ENCODE results near the gene NRIP1. TPM values are rescaled to one million over a fixed set of nuclear protein-coding genes. Genes with fewer than 3 reads are reported as not detected.

The NRIP1 gene, protein sequence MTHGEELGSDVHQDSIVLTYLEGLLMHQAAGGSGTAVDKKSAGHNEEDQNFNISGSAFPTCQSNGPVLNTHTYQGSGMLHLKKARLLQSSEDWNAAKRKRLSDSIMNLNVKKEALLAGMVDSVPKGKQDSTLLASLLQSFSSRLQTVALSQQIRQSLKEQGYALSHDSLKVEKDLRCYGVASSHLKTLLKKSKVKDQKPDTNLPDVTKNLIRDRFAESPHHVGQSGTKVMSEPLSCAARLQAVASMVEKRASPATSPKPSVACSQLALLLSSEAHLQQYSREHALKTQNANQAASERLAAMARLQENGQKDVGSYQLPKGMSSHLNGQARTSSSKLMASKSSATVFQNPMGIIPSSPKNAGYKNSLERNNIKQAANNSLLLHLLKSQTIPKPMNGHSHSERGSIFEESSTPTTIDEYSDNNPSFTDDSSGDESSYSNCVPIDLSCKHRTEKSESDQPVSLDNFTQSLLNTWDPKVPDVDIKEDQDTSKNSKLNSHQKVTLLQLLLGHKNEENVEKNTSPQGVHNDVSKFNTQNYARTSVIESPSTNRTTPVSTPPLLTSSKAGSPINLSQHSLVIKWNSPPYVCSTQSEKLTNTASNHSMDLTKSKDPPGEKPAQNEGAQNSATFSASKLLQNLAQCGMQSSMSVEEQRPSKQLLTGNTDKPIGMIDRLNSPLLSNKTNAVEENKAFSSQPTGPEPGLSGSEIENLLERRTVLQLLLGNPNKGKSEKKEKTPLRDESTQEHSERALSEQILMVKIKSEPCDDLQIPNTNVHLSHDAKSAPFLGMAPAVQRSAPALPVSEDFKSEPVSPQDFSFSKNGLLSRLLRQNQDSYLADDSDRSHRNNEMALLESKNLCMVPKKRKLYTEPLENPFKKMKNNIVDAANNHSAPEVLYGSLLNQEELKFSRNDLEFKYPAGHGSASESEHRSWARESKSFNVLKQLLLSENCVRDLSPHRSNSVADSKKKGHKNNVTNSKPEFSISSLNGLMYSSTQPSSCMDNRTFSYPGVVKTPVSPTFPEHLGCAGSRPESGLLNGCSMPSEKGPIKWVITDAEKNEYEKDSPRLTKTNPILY (N-terminal part only)
- total RNA-seq, result 61.0 and 64.2 TPM in 2 replicates

DNA sequence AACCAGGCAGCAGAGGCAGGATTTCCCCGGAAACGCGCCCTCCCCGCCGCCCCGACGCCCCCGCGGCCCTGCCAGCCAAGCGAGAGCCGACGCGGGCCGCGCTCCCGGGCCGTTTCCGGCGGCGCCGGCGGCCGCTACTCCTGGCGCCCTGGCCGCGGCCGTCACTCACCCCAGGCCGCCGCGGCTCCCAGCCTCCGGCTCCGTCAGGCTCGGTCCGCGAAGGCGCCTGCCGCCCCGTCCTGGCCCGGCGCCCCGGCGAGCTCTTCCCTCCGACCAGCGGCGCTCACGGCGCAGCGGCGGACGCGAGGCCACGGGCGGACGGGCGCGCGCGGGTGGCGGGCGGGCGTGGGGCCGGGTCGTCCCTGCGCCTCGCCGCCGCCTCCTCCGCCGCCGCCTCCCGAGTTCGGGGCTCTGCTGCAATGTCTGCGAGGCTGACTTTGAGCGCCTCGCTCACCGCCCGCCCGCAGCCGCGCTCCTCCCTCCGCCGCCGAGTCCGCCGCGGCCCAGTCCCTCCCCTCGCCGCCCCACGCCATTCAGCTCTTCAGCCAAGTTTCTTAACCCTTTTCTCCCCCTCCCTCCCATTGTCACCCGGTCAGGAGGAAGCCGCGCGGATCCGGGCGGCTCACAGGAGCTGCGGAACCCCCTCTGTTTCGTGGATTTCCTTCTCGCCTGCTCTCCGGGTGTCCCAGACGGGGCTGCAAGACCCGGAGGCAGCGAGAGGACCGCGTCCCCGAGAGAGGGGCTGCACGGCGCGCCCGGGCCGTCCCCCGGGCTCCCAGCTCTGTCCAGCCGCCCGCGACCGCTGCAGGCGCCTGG lies at the start of gene NRIP1:
NRIP1 (minus strand) TSS at position 425 of the 816 bp plus-strand sequence. CDS start 96,808 bp downstream, outside the sequence.

